Suppressor macrophage treated with lipopolysaccharide for 4 hours (primary cell): ENCODE results near the gene CIPC.

Experiments
- DNase-seq: peaks from one replicate; pipeline ENCODE4 v3.0.0-alpha.2; 2020

The CIPC gene

DNA sequence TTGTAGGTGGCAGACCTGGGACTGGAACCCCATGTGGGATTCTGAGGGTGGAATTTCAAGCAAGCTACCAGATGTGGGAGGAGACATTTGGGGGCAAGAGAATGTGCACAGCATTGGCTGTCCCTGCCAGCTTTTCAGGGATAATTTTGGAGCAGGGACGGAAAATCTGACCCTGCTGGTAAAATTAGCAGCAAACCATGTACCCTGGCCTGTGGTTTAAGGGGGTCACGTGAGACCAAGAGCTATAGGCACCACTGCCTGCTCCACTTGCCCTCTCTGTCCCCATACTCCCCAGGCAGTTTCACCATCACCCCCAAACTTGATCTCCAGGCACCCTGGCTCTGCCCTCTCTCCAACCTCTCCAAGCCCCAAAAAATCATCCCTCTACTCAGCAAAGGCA is 57.0 kb downstream of the CIPC start:
- no peak for DNase-seq

DNA sequence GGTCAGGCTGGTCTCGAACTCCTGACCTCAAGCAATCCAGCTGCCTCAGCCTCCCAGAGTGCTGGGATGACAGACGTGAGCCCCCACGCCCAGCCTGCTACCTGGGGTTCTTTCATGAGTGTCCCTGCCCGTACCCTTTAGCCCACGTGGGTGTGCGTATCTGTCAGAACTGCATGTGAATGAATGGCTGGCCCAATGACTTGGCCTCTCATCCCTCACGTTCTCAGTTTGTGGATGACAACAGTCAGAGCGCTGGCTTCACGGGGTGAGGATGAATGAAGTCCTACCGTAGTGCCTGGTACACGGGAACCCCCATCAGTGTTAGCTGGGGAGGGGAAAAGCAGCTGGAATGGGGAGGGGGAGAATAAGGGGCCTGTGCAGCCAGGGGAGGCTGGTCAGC is 59.7 kb downstream of the CIPC start:
- DNase-seq = no peak

DNA sequence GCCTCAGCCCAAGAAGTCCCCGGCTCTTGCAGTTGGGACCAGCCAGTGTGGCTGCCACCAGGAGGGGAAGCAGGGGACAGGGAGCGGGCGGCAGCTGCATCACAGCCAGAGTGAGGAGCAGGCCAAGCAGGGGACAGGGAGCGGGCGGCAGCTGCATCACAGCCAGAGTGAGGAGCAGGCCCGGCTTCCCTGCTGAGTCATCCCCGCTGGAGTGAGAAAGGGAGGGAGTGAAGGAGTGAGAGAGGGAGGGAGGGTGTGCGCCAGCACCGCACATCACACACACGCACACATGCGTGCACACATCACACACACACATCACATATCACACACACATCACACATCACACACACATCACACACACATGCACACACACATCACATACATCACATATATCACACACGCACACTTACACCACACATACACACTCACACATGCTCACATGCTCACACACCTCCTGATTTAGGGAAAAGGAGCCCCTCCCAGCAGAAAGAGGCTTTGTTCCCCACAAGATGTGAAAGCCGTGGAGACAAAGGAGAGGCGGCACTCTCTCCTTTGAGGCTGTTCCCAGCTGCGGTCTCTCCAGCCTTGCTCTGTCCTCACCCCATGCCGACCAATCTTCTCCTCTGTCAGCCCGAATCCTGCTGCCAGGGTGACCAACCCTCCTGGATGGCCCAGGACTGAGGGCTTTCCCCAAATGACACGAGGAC is 60.3 kb downstream of the CIPC start:
- DNase-seq = no peak

DNA sequence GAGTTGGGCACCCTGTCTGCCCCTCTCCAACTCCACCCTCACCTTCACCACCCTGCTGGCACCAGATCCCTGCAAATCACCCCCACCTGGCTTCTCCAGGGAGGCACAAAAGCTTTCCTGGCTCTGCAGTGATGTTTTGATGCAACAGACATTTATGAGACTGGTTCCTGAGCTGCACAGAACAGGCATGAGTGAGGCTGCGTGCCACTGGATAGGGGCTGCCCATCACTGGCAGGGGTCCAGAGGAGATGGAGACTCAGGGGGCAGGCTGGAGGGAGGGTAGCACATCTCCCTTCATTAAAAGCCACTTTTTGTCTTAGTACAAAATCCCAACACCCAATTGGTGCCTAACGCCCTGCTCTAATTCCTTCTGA is 60.8 kb downstream of the CIPC start:
- DNase-seq = no peak

DNA sequence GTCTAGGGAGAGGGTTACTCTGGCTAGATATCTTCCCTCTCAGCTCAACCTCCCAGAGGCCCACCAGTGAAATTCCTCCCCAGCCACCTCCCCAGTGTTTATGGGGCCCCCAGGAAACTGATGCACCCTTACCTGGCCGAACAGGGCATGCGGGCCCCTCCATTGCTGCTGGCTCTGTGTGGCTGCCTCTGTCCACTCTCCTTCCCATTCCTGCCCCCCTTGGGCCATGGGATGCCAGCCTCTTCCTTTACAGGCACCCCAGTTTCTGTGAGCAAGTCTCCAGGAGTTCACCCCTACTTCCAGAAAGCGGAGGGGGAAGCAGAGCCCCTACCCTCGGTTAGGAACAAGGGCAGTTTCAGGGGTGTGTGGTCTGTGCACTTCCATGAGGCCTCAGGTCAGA is 63.0 kb downstream of the CIPC start:
- no peak for DNase-seq
